PC-9 (cell line): ENCODE results near the gene RTP4.

Experiments
- EZH2 ChIP-seq: fragments of 200-600 bp; sonication (generic); IDR thresholded peaks from 2 replicates; pipeline ENCODE4 v1.8.0; 2017; ENCODE audit warnings: antibody characterized with exemption, low read depth
- TF ChIP-seq, protein P1 (sequence below): fragments of 200-600 bp; sonication (generic); conservative IDR thresholded peaks from 2 replicates; pipeline ENCODE4 v1.6.1; 2017; ENCODE audit warnings: mixed run types, antibody characterized with exemption, mild to moderate bottlenecking, moderate library complexity

GRCh38 chr3:187359798-187360486 is 8.2 kb upstream of the RTP4 start:
- TF ChIP-seq, protein P1, sequence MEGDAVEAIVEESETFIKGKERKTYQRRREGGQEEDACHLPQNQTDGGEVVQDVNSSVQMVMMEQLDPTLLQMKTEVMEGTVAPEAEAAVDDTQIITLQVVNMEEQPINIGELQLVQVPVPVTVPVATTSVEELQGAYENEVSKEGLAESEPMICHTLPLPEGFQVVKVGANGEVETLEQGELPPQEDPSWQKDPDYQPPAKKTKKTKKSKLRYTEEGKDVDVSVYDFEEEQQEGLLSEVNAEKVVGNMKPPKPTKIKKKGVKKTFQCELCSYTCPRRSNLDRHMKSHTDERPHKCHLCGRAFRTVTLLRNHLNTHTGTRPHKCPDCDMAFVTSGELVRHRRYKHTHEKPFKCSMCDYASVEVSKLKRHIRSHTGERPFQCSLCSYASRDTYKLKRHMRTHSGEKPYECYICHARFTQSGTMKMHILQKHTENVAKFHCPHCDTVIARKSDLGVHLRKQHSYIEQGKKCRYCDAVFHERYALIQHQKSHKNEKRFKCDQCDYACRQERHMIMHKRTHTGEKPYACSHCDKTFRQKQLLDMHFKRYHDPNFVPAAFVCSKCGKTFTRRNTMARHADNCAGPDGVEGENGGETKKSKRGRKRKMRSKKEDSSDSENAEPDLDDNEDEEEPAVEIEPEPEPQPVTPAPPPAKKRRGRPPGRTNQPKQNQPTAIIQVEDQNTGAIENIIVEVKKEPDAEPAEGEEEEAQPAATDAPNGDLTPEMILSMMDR: no peak
- TF ChIP-seq EZH2: no peak
